ENCODE results near the gene LCN1.
"Not testable (repeated sequence)": the region's sequence is repeated elsewhere in the genome, so short reads cannot be mapped to it uniquely, and the experiment has no call there.

LCN1 gene

GRCh38 chr9:135524130-135524861 lies 3.1 kb downstream of the LCN1 start:
- DNase-seq: peak; percentile 49

- no peak for DNase-seq
These were observed 4.2 kb downstream of the LCN1 start for GRCh38 chr9:135525241-135526088.

GRCh38 chr9:135526089-135526729 lies 5.0 kb downstream of the LCN1 start:
- no peak for DNase-seq

- no peak for DNase-seq
These were observed 5.7 kb downstream of the LCN1 start for GRCh38 chr9:135526730-135527571.

- not testable (repeated sequence) for DNase-seq
These were observed 7.7 kb downstream of the LCN1 start for GRCh38 chr9:135528842-135529435.

- DNase-seq: no peak
These were observed 8.9 kb downstream of the LCN1 start for GRCh38 chr9:135530146-135530545.

- DNase-seq: no peak
These were observed 9.9 kb downstream of the LCN1 start for GRCh38 chr9:135531096-135531495.

- no peak for DNase-seq
These were observed 11.9 kb downstream of the LCN1 start for GRCh38 chr9:135533113-135533512.

- DNase-seq: no peak
These were observed 12.4 kb downstream of the LCN1 start for GRCh38 chr9:135533674-135534073.

- DNase-seq: not testable (repeated sequence)
These were observed 13.0 kb downstream of the LCN1 start for GRCh38 chr9:135534192-135534711.

GRCh38 chr9:135534826-135535225 lies 13.6 kb downstream of the LCN1 start:
- not testable (repeated sequence) for DNase-seq

- not testable (repeated sequence) for DNase-seq
These were observed 14.4 kb downstream of the LCN1 start for GRCh38 chr9:135535631-135536030.

GRCh38 chr9:135536216-135536615 lies 15.0 kb downstream of the LCN1 start:
- DNase-seq: peak; percentile 14

- DNase-seq: peak; percentile 83
These were observed 22.1 kb downstream of the LCN1 start for GRCh38 chr9:135543262-135543894.

GRCh38 chr9:135544981-135545635 lies 23.9 kb downstream of the LCN1 start:
- no peak for DNase-seq

- not testable (repeated sequence) for DNase-seq
These were observed 24.5 kb downstream of the LCN1 start, which contains the start of gene OBP2A for GRCh38 chr9:135545646-135546176. OBP2A (plus strand) TSS chr9:135546126; CDS start chr9:135546181, 55 bp downstream.

GRCh38 chr9:135546792-135547617 lies 25.8 kb downstream of the LCN1 start:
- not testable (repeated sequence) for DNase-seq

GRCh38 chr9:135547756-135548736 lies 26.8 kb downstream of the LCN1 start:
- no peak for DNase-seq

All from kidney glomerular epithelial cell (primary cell).